MCF 10A (cell line): ENCODE measurements around the gene SLC15A3. TPM values are rescaled to one million over a fixed set of nuclear protein-coding genes. Genes with fewer than 3 reads are reported as not detected.

Experiments used
- Bru-seq: library from RNA; stranded (reverse); fragments of 400-500 nt; gene quantifications from one replicate; lab custom pipeline; 2021; lab: Mats Ljungman, UMichigan
- BruChase-seq, 2 experiments: library from RNA; stranded (reverse); fragments of 400-500 nt; gene quantifications; one replicate each; lab custom pipeline; 2021; lab: Mats Ljungman, UMichigan
- BruUV-seq: library from RNA; stranded (reverse); fragments of 400-500 nt; replicated peaks from 2 replicates; lab custom pipeline; 2021; lab: Mats Ljungman, UMichigan
- CTCF ChIA-PET: fragments of 300-600 bp; sonication (Branson Sonifier 250); formaldehyde crosslinking; extraction: SDS; loops from one replicate; lab custom pipeline; 2021; ENCODE audit warnings: antibody characterized with exemption, inconsistent platforms; lab: Yijun Ruan, JAX
- POLR2A ChIA-PET: fragments of 300-600, 350-650 bp; sonication (Branson Sonifier 250); formaldehyde crosslinking; extraction: SDS; loops from one replicate; lab custom pipeline; 2020; ENCODE audit warnings: antibody characterized with exemption, inconsistent platforms; lab: Yijun Ruan, JAX
- DNase-seq: peaks from one replicate; pipeline ENCODE4 v3.0.0-alpha.2; 2018; ENCODE audit not compliant: unreplicated experiment
- H3K27ac Mint-ChIP-seq: one replicate; pipeline ENCODE4 v1.8.0; 2022; ENCODE audit warnings: mild to moderate bottlenecking, low read depth, mixed read lengths; ENCODE audit not compliant: unreplicated experiment
- H3K27me3 Mint-ChIP-seq: one replicate; pipeline ENCODE4 v1.8.0; 2022; ENCODE audit warnings: mixed read lengths; ENCODE audit not compliant: insufficient read depth, unreplicated experiment
- H3K36me3 Mint-ChIP-seq: one replicate; pipeline ENCODE4 v1.8.0; 2022; ENCODE audit warnings: mild to moderate bottlenecking, moderate library complexity, mixed read lengths; ENCODE audit not compliant: insufficient read depth, unreplicated experiment
- H3K4me1 Mint-ChIP-seq: one replicate; pipeline ENCODE4 v1.8.0; 2022; ENCODE audit warnings: mixed read lengths; ENCODE audit not compliant: insufficient read depth, unreplicated experiment
- H3K4me3 Mint-ChIP-seq: one replicate; pipeline ENCODE4 v1.8.0; 2022; ENCODE audit warnings: mild to moderate bottlenecking, moderate library complexity, mixed read lengths; ENCODE audit not compliant: unreplicated experiment
- H3K9me3 Mint-ChIP-seq: one replicate; pipeline ENCODE4 v1.8.0; 2022; ENCODE audit warnings: mixed read lengths; ENCODE audit not compliant: unreplicated experiment
- intact Hi-C: fragments of 100-400 bp; cut with micrococcal nuclease; formaldehyde crosslinking; loops from 2 replicates; pipeline ENCODE4 v1.14.1; 2022
- long read RNA-seq: library from polyadenylated mRNA; stranded (forward); transcript quantifications from one replicate; pipeline ENCODE4 v2.0.0, GENCODE V29; 2022
- total RNA-seq: library from RNA; stranded (reverse); gene quantifications from 2 replicates; pipeline ENCODE4 v1.2.3, GENCODE V29; 2022
- TF ChIP-seq, protein P1 (sequence below): fragments of 200-600 bp; IDR thresholded peaks from one replicate; pipeline ENCODE4 v1.8.0; 2022; ENCODE audit warnings: antibody characterized with exemption, mild to moderate bottlenecking; ENCODE audit not compliant: unreplicated experiment

The SLC15A3 gene
- total RNA-seq, result not detected in 2 replicates
- not detected for Bru-seq, nascent RNA
- not detected for BruChase-seq, experiment 1, labeled RNA remaining after a 6-hour chase
- BruChase-seq, experiment 2, labeled RNA remaining after a 2-hour chase, result not detected
- long read RNA-seq, result 0 reads

DNA sequence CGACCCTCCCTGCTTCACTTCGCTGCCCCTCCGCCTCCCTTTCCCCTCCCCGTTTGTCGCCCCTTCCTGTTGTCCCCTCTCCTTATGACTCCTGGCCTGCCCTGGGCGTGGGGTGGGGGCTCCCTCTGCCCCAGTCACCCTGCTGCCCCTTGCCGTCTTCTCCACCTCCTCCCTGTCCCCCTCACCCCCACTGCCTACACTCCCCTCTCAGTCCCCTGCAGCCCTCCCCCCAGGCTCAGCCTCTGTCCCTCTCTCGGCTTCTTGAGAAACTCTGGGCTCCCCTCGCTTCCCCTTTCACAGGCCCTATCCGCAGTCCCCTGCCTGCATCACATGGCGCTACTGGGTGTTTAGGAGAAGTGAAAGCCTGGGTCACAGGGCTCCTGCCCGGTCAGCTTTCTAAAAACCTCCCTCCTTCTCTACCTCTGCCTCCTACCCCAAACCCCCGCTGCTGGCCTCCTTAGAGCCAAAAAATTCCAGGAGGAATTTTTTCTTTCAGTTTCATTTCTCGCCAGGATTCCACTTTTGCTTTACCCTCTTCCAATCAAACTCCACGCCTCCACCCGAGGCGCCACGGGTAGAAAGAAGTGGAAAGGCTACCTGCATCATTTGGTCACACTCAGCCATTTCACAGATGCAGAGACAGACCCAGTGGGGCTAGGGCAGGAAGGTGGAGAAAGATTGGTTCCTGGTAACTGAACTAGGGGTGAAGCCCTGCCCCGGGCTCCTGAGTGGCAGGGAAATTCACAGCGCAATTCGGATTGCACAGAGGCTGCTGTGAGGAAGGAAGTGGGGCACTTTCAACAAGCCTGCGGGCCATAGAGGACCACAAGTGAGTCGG lies at the start of gene SLC15A3:
Gene SLC15A3, minus strand, starts transcription at position 273 of the 838 bp plus-strand sequence. CDS start 625 bp downstream, outside the sequence.
- ChIA-PET POLR2A (no interaction called here), CTCF (interaction anchor here (0.6 to 0.7 kb wide), 3 partner anchors 7 to 71 kb away, joined by 3 read pairs; no protein-coding TSS in a partner anchor)
- peaks cover 8% of the 10 kb centered on the region for H3K4me1 Mint-ChIP-seq
- no peaks in the 10 kb centered on the region for H3K36me3 Mint-ChIP-seq
- no peaks in the 10 kb centered on the region for H3K9me3 Mint-ChIP-seq
- H3K27ac Mint-ChIP-seq, result peak within 1 kb of the TSS; percentile 77
- TF ChIP-seq, protein P1, sequence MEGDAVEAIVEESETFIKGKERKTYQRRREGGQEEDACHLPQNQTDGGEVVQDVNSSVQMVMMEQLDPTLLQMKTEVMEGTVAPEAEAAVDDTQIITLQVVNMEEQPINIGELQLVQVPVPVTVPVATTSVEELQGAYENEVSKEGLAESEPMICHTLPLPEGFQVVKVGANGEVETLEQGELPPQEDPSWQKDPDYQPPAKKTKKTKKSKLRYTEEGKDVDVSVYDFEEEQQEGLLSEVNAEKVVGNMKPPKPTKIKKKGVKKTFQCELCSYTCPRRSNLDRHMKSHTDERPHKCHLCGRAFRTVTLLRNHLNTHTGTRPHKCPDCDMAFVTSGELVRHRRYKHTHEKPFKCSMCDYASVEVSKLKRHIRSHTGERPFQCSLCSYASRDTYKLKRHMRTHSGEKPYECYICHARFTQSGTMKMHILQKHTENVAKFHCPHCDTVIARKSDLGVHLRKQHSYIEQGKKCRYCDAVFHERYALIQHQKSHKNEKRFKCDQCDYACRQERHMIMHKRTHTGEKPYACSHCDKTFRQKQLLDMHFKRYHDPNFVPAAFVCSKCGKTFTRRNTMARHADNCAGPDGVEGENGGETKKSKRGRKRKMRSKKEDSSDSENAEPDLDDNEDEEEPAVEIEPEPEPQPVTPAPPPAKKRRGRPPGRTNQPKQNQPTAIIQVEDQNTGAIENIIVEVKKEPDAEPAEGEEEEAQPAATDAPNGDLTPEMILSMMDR, result no peak
- DNase-seq, result no peak
- H3K4me3 Mint-ChIP-seq, result peak within 1 kb of the TSS; percentile 14
- BruUV-seq, result no TSS peak
- H3K27me3 Mint-ChIP-seq, result no peaks in the 10 kb centered on the region
- intact Hi-C loops, result no loop called here

DNA sequence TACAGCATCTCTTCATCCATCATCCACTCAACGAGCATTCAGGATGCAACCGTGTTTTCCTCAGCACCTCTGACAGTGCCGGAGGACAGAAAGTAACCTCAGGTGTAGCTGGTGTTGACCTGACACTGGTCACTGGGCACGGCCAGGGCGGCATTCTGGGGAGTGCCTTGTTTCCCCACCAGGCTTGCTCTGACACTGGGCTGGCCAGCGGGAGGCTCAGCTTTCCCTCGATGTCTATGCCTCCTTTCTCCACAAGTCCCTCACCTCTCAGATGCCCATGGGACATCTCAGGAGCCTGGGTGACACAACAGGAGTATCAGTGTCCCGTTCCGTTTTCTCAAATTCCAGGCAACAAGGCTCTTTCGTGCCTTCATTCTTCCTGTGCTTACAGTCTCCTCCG lies 48.5 kb upstream of the SLC15A3 start:
- DNase-seq, result no peak
- Mint-ChIP-seq H3K36me3 (peaks cover 4% of the 10 kb centered on the region), H3K27me3 (peaks cover 14% of the 10 kb centered on the region), H3K27ac (no peak overlapping the region), H3K4me1 (no peaks in the 10 kb centered on the region), H3K9me3 (no peaks in the 10 kb centered on the region), H3K4me3 (no peak overlapping the region)
- no TSS peak for BruUV-seq
- CTCF ChIA-PET, result no interaction called here
- intact Hi-C loops, result no loop called here
- POLR2A ChIA-PET, result no interaction called here
- TF ChIP-seq, protein P1, result no peak

DNA sequence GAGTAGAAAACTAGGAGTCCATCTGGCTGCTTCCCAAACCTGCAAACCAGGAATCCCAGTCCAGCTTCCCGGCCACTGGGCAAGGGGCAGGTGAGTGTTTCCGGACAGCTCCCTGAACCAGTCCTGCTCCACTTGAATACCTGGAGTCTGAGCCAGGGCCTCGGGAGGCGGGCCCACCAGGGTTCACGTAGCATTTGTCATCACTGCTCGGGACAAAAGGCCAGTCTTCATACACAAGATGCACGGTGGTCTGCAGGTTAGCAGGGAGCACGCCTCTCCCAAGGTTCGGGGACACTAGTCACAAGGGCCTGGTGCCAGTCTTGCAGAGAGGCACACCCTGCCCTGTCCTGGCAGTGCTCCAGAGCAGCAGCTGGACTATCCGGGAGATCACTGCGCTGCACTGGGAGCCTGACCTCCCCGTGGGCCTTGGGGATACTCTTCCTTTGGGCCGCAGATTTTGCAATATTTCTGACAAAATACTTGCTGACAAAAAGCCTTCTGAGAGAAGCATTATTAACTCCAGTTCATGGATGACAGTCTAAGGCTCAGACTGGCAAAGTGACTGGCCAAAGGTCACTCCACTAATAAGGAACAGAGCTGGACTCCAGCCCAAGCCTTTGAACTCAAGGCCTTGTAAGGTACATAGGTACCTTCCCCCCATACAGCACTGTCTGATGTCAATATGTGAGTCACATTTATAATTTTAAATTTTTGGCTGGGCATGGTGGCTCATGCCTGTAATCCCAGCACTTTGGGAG lies 44.6 kb upstream of the SLC15A3 start:
- TF ChIP-seq, protein P1, result no peak
- no peaks in the 10 kb centered on the region for H3K4me1 Mint-ChIP-seq
- peaks cover 43% of the 10 kb centered on the region for H3K27me3 Mint-ChIP-seq
- no peak overlapping the region for H3K4me3 Mint-ChIP-seq
- no peak overlapping the region for H3K27ac Mint-ChIP-seq
- no TSS peak for BruUV-seq
- POLR2A ChIA-PET, result interaction anchor here (0.6 kb wide), 1 partner anchor 19 kb away, joined by 3 read pairs; no protein-coding TSS in a partner anchor
- CTCF ChIA-PET, result no interaction called here
- peaks cover 4% of the 10 kb centered on the region for H3K36me3 Mint-ChIP-seq
- intact Hi-C loops, result no loop called here
- H3K9me3 Mint-ChIP-seq, result no peaks in the 10 kb centered on the region
- DNase-seq, result peak; percentile 38

DNA sequence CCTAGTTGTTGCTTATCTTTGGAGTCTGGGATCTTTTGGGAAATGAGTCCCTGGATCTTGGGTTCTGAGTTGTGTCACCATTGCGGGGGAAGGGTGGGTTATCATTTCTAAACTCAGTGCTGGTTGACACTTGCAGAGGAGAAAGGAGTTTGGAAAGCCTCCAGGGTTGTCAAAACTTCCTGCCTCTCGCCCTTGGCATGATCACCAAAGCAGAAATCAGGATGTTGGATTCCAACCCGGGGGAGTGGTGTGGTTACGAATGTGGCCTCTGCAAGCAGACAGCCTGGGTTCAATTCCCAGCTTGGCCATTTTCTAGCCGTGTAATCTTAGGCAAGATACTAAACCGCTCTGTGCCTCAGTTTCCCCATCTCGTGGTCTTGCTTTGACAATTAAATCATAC lies 43.8 kb upstream of the SLC15A3 start:
- Mint-ChIP-seq H3K27me3 (peaks cover 40% of the 10 kb centered on the region), H3K9me3 (no peaks in the 10 kb centered on the region), H3K27ac (no peak overlapping the region), H3K4me1 (no peaks in the 10 kb centered on the region), H3K4me3 (no peak overlapping the region), H3K36me3 (peaks cover 4% of the 10 kb centered on the region)
- intact Hi-C loops, result no loop called here
- POLR2A ChIA-PET, result no interaction called here
- no TSS peak for BruUV-seq
- CTCF ChIA-PET, result no interaction called here
- peak; percentile 18 for DNase-seq
- TF ChIP-seq, protein P1, result no peak
